GM11168 (cell line): ENCODE results near the gene EML6.

ENCODE experiments used
- in situ Hi-C: fragments of 300-500 bp; cut with MboI; formaldehyde crosslinking; loops from one replicate; pipeline ENCODE4 v1.12.0; 2022; ENCODE audit warnings: low sequenced_read_pairs; ENCODE audit not compliant: unreplicated experiment

The EML6 gene

GRCh38 chr2:54954158-54954557 lies 230.7 kb downstream of the EML6 start:
- in situ Hi-C loops: no loop called here

DNA sequence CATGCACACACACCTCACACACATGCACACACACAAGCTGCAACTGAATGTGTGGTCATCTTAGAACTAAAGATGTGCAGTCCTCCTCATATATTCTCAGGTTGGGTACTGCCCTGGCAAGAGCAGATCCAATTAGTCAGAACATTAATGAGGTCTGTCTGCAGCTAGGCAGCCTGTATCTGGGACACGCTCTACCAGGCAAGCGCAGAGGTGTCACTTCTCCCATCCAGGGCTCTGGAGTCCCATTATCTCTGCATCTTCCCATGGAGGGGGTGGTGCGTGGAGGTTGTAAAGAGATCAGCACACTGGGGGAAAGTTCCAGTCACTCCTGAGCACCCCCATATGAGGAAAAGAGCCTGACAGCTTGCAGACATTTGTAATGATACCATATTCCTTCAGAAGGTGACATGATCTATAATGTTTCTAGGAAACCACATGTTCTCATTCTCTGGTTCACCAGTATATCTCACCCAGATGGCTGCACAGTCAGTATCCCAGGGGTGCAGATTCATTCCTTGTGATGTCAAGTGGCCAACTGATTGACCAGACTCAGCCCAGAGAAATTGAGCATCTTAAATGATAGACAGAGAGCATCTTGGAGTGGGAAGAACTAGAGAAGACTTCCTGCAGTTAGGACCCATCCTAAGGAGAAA lies 231.4 kb downstream of the EML6 start:
- in situ Hi-C loops: no loop called here

DNA sequence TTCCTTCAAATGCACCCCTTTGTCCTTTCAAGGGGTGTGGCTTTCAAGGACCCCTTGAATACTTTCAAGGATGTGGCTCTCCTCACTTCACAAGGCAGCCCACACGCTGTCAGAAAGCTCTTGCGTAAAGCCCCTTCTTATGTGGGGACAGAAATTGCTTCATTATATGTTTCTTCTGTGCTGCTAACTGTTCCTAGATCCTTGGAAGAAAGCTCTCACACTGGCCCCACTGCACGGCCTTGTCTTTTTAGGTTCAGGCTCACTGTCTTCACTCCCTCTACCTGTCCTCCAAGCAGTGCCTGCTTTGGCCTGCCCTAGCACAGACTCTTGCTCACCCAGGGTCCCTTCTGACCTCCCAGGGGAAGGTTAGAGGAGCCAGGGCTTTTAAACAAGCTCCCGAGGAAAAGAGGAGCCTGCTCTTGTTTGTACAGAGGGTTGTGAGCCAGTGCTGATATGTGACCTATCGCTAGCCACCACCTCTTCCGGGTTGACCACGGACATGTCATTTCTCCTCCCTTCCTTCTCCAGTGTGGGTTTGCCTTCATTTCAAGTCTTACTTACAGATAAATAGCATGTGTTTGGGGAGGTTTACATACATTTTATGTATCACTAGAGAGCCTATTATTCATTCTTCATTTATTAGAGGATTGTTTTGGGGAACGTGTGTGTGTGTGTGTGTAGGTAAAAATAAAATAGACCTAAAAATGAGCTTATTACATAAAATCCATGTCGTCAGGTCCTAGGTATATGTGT lies 232.1 kb downstream of the EML6 start:
- in situ Hi-C loops: no loop called here

DNA sequence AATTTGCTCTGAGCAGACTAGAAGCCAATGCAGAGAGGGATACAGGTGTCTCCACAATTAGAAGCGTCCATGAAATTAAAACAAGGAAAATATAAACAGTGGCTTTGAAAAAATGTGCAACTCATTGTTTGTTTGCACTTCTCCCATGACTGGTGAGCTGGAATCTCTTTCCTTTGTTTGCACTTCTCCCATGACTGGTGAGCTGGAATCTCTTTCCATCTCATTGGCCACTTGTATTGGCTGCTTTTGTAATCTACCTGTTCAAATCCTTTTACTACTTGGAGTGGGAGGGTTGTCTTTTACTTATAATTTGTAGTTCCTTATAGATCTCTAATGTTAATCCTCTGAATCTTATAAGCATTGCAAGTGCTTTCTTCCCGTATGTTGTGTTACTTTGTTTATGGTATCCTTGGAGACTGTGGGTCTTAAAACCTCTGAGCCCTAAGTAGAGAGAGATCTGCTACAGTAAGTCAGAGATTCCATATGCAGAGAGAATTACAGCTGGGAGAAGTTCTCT lies 232.7 kb downstream of the EML6 start:
- in situ Hi-C loops: no loop called here

GRCh38 chr2:54957321-54957999 lies 234.0 kb downstream of the EML6 start:
- in situ Hi-C loops: no loop called here

GRCh38 chr2:54958717-54959371 lies 235.4 kb downstream of the EML6 start:
- in situ Hi-C loops: no loop called here

GRCh38 chr2:54960164-54960563 lies 236.7 kb downstream of the EML6 start:
- in situ Hi-C loops: no loop called here

DNA sequence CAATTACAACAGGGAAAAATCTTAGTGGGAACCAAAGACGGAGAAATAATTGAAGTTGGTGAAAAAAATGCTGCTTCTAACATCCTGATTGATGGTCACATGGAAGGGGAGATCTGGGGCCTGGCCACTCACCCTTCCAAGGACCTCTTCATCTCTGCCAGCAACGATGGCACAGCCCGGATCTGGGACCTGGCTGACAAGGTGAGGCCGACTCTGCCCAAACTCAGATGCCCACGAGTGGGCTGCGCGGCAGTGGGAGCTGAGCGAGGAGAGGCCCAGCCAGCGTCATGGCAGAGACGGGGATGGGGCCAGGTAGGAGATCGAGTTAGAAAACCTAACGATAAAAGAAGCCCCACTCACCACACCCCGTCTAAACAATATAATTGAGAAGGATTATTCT lies 239.0 kb downstream of the EML6 start:
- in situ Hi-C loops: no loop called here

DNA sequence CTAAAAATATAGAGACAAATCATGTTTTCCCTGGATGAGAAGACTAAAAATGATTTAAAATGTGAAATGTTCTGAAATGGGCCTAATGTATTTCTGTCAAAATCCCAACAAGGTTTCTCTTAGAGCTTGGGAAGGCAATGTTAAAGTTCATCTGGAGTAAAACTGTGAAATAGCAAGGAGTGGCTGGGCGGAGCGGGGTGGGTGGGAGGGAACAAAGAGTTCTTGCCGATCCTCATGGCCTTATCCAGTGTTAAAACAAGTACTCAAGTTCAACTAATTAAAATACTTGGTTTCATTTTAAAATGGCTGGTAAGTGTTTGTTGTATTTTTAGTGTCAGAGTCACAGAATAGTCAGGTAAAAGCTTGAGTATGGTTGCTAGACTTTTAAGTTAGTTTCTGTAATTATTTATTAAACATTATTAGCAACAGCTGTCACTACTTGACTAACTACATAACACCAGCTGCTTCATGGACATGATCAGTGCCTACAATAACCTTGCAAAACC lies 239.5 kb downstream of the EML6 start:
- in situ Hi-C loops: no loop called here

DNA sequence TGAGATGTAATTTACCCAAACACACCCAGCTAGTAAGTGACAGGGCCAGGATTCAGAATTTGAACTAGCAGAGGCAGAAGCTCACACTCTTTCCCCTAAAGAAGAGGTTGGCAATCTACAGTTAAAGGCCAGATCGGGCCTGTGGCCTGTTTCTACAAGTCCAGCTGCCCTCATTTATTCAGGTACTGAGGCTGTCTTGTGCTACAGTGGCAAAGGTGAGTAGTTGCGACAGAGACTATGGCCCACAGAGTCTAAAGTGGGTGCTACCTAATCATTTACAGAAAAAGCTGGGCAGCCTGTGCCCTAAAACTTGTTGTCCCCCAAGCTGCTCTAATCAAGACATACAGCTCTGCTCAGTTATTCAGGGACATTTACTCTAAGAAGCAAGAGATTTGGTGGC lies 240.0 kb downstream of the EML6 start:
- in situ Hi-C loops: no loop called here

DNA sequence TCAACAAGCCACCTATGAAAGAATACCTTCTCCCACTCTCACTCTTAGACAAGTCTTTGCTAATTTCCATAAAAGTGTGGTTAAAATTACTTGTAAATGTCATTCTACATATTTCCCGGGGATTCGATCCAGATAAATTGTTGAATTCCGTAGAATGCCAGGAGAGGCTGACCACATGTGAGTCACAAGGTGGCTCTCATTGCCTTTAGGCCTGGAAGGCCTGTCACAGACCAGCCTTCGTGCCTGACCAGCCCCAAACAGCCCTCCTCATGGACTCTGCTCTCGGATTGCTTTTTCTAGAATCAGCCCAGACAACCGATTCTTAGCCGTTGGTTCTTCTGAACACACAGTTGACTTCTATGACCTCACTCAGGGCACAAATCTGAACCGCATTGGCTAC lies 240.8 kb downstream of the EML6 start:
- in situ Hi-C loops: no loop called here

GRCh38 chr2:54964816-54965215 lies 241.4 kb downstream of the EML6 start:
- in situ Hi-C loops: no loop called here

- in situ Hi-C loops: no loop called here
Measured at GRCh38 chr2:54965425-54965824, 242.0 kb downstream of the EML6 start.

DNA sequence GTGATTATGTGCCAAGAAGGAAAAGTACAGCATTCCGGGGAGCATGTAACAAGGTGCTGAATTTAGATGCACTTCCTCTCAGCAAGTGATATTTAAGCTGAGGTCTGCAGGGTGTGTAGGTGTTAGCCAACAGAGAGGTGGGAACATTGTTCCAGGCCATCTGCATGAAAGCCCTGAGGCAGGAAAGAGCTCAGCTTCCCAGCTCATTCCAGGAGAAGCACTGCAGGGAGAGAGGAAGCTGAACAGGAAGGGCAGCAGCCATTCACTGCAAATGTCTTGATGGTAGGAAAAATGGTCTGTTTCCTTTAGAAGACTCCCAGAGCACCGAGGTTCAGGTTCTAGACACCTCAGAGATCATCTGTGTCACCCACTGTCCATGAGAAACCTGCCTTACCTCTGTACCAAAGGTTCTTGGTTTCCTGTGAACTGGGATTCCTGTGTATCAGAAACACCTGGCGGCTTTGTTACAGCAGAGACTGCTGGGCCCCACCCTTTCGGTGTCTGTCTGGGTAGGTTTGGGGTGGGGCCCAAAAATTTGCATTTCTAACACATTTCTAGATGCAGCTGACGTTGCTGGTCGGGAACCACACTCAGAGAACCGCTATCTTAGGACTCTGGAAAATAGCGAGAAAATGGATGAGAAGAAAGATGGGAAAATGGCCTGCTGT lies 242.8 kb downstream of the EML6 start:
- in situ Hi-C loops: no loop called here

DNA sequence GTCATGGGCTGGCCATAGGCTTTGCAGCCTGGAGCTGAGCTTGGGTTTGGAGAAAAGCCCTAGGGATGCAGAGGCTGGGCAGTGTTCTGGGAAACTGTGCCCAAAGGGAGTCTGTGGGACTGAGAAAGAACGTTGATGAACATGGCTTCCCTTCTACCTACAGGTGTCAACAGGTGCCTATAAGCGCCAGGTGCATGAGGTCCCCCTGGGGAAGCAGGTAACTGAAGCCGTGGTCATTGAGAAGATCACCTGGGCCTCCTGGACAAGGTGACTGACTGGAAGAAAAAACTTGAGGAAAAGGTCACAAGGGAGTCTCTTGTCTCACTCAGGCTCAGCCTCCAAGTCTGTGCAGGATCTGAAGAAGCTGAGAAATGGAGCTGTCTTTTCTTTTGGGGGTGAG lies 243.4 kb downstream of the EML6 start:
- in situ Hi-C loops: no loop called here

- in situ Hi-C loops: no loop called here
Measured at GRCh38 chr2:54967269-54967668, 243.8 kb downstream of the EML6 start.

DNA sequence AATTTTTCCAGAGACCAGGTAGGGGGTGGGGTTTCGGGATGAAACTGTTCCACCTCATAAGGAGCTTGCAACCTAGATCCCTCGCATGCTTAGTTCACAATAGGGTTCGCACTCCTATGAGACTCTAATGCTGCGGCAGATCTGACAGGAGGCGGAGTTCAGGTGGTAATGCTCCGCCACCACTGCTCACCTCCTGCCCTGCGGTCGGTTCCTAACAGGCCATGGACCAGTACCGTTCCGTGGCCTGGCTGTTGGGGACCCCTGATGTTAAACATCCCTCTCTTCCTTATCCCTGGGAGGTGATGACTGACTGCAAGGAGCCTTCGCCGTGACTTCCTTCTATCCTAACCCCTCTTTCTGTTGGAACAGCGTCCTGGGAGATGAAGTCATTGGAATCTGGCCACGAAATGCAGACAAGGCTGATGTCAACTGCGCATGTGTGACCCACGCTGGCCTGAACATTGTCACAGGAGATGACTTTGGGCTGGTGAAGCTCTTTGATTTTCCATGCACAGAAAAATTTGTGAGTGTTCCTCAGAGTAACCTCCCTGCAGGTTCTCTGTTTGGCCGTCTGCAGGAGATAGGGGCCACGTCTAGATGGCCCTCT lies 244.4 kb downstream of the EML6 start:
- in situ Hi-C loops: no loop called here

- in situ Hi-C loops: no loop called here
Measured at GRCh38 chr2:54968561-54969218, 245.2 kb downstream of the EML6 start.

DNA sequence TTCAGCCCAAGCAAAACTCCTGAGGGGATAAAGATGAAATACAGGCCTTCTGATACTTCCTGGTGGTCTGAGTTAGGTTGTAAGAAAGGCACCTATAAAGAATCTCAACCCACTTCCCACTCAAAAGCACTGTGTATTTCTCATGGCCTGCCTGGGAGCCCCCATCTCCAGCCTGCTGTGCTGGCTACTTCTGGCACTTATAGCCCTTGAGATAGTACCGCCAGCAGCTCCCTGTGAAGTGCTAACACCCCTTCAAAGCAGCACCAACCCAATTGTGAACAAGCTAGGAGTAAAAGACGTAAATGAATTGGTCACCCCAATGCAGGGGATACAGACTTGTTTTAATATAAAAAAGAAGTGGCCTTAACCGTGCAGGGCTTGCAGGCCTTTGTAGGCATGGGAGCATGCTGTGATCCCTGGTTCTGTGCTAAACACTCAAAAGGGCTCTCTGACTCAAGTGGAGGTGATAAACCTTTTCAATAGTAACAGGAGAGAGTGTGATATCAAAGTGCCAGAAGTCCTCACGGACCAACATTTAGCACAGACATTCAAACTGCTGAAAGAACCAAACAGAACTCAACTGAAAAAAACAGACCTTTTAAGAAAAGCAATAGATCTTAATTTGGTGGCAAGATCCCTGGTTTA lies 246.0 kb downstream of the EML6 start:
- in situ Hi-C loops: no loop called here
